ENCODE results near the gene KIAA2012.

Gene KIAA2012

GRCh38 chr2:202140522-202141252, 67.6 kb downstream of the KIAA2012 start:
- H3K4me3 ChIP-seq (ENCODE audit: low read depth in 1 of 2, low read length in 2 of 2) = no peak overlapping the region
- no peaks in the 10 kb centered on the region for H3K36me3 ChIP-seq (ENCODE audit: control insufficient read depth in 1 of 2, insufficient read depth in 2 of 2, low read length in 2 of 2)
- no peaks in the 10 kb centered on the region for H3K4me1 ChIP-seq (ENCODE audit: control insufficient read depth in 1 of 2, insufficient read depth in 2 of 2, low read length in 2 of 2)
- H3K9me3 ChIP-seq (ENCODE audit: control insufficient read depth in 1 of 2, low read length in 2 of 2) = no peaks in the 10 kb centered on the region
- no peaks in the 10 kb centered on the region for H3K27me3 ChIP-seq (ENCODE audit: control insufficient read depth in 1 of 2, insufficient read depth in 2 of 2, low read length in 2 of 2)
- H3K27ac ChIP-seq (ENCODE audit: low read depth, low read length) = no peak overlapping the region
- H3K9ac ChIP-seq (ENCODE audit: low read depth in 1 of 2, low read length in 2 of 2) = no peak overlapping the region

GRCh38 chr2:202141329-202141947, 68.4 kb downstream of the KIAA2012 start:
- no peaks in the 10 kb centered on the region for H3K36me3 ChIP-seq (ENCODE audit: control insufficient read depth in 1 of 2, insufficient read depth in 2 of 2, low read length in 2 of 2)
- no peaks in the 10 kb centered on the region for H3K4me1 ChIP-seq (ENCODE audit: control insufficient read depth in 1 of 2, insufficient read depth in 2 of 2, low read length in 2 of 2)
- H3K4me3 ChIP-seq (ENCODE audit: low read depth in 1 of 2, low read length in 2 of 2) = no peak overlapping the region
- H3K9me3 ChIP-seq (ENCODE audit: control insufficient read depth in 1 of 2, low read length in 2 of 2) = no peaks in the 10 kb centered on the region
- H3K27ac ChIP-seq (ENCODE audit: low read depth, low read length) = no peak overlapping the region
- H3K9ac ChIP-seq (ENCODE audit: low read depth in 1 of 2, low read length in 2 of 2) = no peak overlapping the region
- H3K27me3 ChIP-seq (ENCODE audit: control insufficient read depth in 1 of 2, insufficient read depth in 2 of 2, low read length in 2 of 2) = no peaks in the 10 kb centered on the region

GRCh38 chr2:202142540-202142939, 69.5 kb downstream of the KIAA2012 start:
- H3K4me1 ChIP-seq (ENCODE audit: control insufficient read depth in 1 of 2, insufficient read depth in 2 of 2, low read length in 2 of 2) = no peaks in the 10 kb centered on the region
- no peaks in the 10 kb centered on the region for H3K27me3 ChIP-seq (ENCODE audit: control insufficient read depth in 1 of 2, insufficient read depth in 2 of 2, low read length in 2 of 2)

GRCh38 chr2:202147775-202148174, 74.7 kb downstream of the KIAA2012 start:
- Histone ChIP-seq H3K9ac (ENCODE audit: low read depth in 1 of 2, low read length in 2 of 2) (no peak overlapping the region), H3K27me3 (ENCODE audit: control insufficient read depth in 1 of 2, insufficient read depth in 2 of 2, low read length in 2 of 2) (no peaks in the 10 kb centered on the region), H3K36me3 (ENCODE audit: control insufficient read depth in 1 of 2, insufficient read depth in 2 of 2, low read length in 2 of 2) (no peaks in the 10 kb centered on the region), H3K9me3 (ENCODE audit: control insufficient read depth in 1 of 2, low read length in 2 of 2) (no peaks in the 10 kb centered on the region), H3K27ac (ENCODE audit: low read depth, low read length) (no peak overlapping the region), H3K4me1 (ENCODE audit: control insufficient read depth in 1 of 2, insufficient read depth in 2 of 2, low read length in 2 of 2) (no peaks in the 10 kb centered on the region), H3K4me3 (ENCODE audit: low read depth in 1 of 2, low read length in 2 of 2) (no peak overlapping the region)

More at GRCh38 chr2:202142540-202142939, 69.5 kb downstream of the KIAA2012 start:
- Histone ChIP-seq H3K4me3 (ENCODE audit: low read depth in 1 of 2, low read length in 2 of 2) (no peak overlapping the region), H3K9ac (ENCODE audit: low read depth in 1 of 2, low read length in 2 of 2) (no peak overlapping the region), H3K9me3 (ENCODE audit: control insufficient read depth in 1 of 2, low read length in 2 of 2) (no peaks in the 10 kb centered on the region), H3K27ac (ENCODE audit: low read depth, low read length) (no peak overlapping the region), H3K36me3 (ENCODE audit: control insufficient read depth in 1 of 2, insufficient read depth in 2 of 2, low read length in 2 of 2) (no peaks in the 10 kb centered on the region)

GRCh38 chr2:202148515-202149154, 75.6 kb downstream of the KIAA2012 start:
- H3K27me3 ChIP-seq (ENCODE audit: control insufficient read depth in 1 of 2, insufficient read depth in 2 of 2, low read length in 2 of 2) = no peaks in the 10 kb centered on the region
- no peaks in the 10 kb centered on the region for H3K4me1 ChIP-seq (ENCODE audit: control insufficient read depth in 1 of 2, insufficient read depth in 2 of 2, low read length in 2 of 2)
- no peaks in the 10 kb centered on the region for H3K9me3 ChIP-seq (ENCODE audit: control insufficient read depth in 1 of 2, low read length in 2 of 2)
- no peaks in the 10 kb centered on the region for H3K36me3 ChIP-seq (ENCODE audit: control insufficient read depth in 1 of 2, insufficient read depth in 2 of 2, low read length in 2 of 2)
- H3K27ac ChIP-seq (ENCODE audit: low read depth, low read length) = no peak overlapping the region
- H3K4me3 ChIP-seq (ENCODE audit: low read depth in 1 of 2, low read length in 2 of 2) = no peak overlapping the region
- no peak overlapping the region for H3K9ac ChIP-seq (ENCODE audit: low read depth in 1 of 2, low read length in 2 of 2)

- Histone ChIP-seq H3K9ac (ENCODE audit: low read depth in 1 of 2, low read length in 2 of 2) (no peak overlapping the region), H3K4me3 (ENCODE audit: low read depth in 1 of 2, low read length in 2 of 2) (no peak overlapping the region), H3K36me3 (ENCODE audit: control insufficient read depth in 1 of 2, insufficient read depth in 2 of 2, low read length in 2 of 2) (no peaks in the 10 kb centered on the region), H3K27me3 (ENCODE audit: control insufficient read depth in 1 of 2, insufficient read depth in 2 of 2, low read length in 2 of 2) (no peaks in the 10 kb centered on the region), H3K27ac (ENCODE audit: low read depth, low read length) (no peak overlapping the region), H3K4me1 (ENCODE audit: control insufficient read depth in 1 of 2, insufficient read depth in 2 of 2, low read length in 2 of 2) (no peaks in the 10 kb centered on the region), H3K9me3 (ENCODE audit: control insufficient read depth in 1 of 2, low read length in 2 of 2) (no peaks in the 10 kb centered on the region)
Observed at GRCh38 chr2:202149155-202149762, 76.2 kb downstream of the KIAA2012 start.

GRCh38 chr2:202149936-202150335, 76.9 kb downstream of the KIAA2012 start:
- Histone ChIP-seq H3K36me3 (ENCODE audit: control insufficient read depth in 1 of 2, insufficient read depth in 2 of 2, low read length in 2 of 2) (no peaks in the 10 kb centered on the region), H3K4me3 (ENCODE audit: low read depth in 1 of 2, low read length in 2 of 2) (no peak overlapping the region), H3K9ac (ENCODE audit: low read depth in 1 of 2, low read length in 2 of 2) (no peak overlapping the region), H3K27me3 (ENCODE audit: control insufficient read depth in 1 of 2, insufficient read depth in 2 of 2, low read length in 2 of 2) (no peaks in the 10 kb centered on the region), H3K27ac (ENCODE audit: low read depth, low read length) (no peak overlapping the region), H3K9me3 (ENCODE audit: control insufficient read depth in 1 of 2, low read length in 2 of 2) (no peaks in the 10 kb centered on the region), H3K4me1 (ENCODE audit: control insufficient read depth in 1 of 2, insufficient read depth in 2 of 2, low read length in 2 of 2) (no peaks in the 10 kb centered on the region)

GRCh38 chr2:202152104-202152715, 79.2 kb downstream of the KIAA2012 start:
- Histone ChIP-seq H3K9ac (ENCODE audit: low read depth in 1 of 2, low read length in 2 of 2) (no peak overlapping the region), H3K36me3 (ENCODE audit: control insufficient read depth in 1 of 2, insufficient read depth in 2 of 2, low read length in 2 of 2) (no peaks in the 10 kb centered on the region), H3K4me1 (ENCODE audit: control insufficient read depth in 1 of 2, insufficient read depth in 2 of 2, low read length in 2 of 2) (no peaks in the 10 kb centered on the region), H3K27ac (ENCODE audit: low read depth, low read length) (no peak overlapping the region), H3K4me3 (ENCODE audit: low read depth in 1 of 2, low read length in 2 of 2) (no peak overlapping the region), H3K27me3 (ENCODE audit: control insufficient read depth in 1 of 2, insufficient read depth in 2 of 2, low read length in 2 of 2) (no peaks in the 10 kb centered on the region), H3K9me3 (ENCODE audit: control insufficient read depth in 1 of 2, low read length in 2 of 2) (no peaks in the 10 kb centered on the region)

GRCh38 chr2:202154613-202155012, 81.6 kb downstream of the KIAA2012 start:
- H3K36me3 ChIP-seq (ENCODE audit: control insufficient read depth in 1 of 2, insufficient read depth in 2 of 2, low read length in 2 of 2) = no peaks in the 10 kb centered on the region
- H3K9me3 ChIP-seq (ENCODE audit: control insufficient read depth in 1 of 2, low read length in 2 of 2) = no peaks in the 10 kb centered on the region
- no peak overlapping the region for H3K4me3 ChIP-seq (ENCODE audit: low read depth in 1 of 2, low read length in 2 of 2)
- H3K27me3 ChIP-seq (ENCODE audit: control insufficient read depth in 1 of 2, insufficient read depth in 2 of 2, low read length in 2 of 2) = no peaks in the 10 kb centered on the region
- no peaks in the 10 kb centered on the region for H3K4me1 ChIP-seq (ENCODE audit: control insufficient read depth in 1 of 2, insufficient read depth in 2 of 2, low read length in 2 of 2)
- H3K9ac ChIP-seq (ENCODE audit: low read depth in 1 of 2, low read length in 2 of 2) = no peak overlapping the region
- no peak overlapping the region for H3K27ac ChIP-seq (ENCODE audit: low read depth, low read length)
